Activated T-cell treated with anti-CD3 and anti-CD28 coated beads for 4 hours (primary cell): Measurements from ENCODE around the gene PGBD4.
"Not testable (repeated sequence)": the region's sequence is repeated elsewhere in the genome, so short reads cannot be mapped to it uniquely, and the experiment has no call there.

ENCODE experiments used
- DNase-seq: peaks from one replicate; pipeline ENCODE4 v3.0.0-alpha.2; 2020

Gene PGBD4

DNA sequence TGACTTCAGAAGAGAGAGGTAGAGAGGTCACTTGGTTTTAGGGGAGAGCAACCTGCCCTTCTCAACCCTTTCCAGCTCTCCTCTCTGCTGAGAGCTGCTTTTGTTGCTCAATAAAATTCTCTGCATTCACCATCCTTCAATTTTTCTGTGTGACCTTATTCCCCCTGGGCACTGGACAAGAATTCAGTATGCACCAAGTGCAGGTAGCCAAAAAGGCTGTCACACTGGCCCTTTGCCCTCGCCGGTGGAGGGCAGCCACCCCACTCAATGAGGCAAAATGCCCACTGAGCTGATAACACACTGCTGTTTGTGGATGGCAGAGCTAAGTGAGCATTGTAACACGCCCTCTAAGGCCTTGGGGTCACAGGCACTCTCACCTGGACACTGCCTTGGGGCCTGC, 12.9 kb downstream of the PGBD4 start:
- DNase-seq = no peak

- DNase-seq = no peak
Observed at GRCh38 chr15:34116620-34117019, 14.7 kb downstream of the PGBD4 start.

- DNase-seq = no peak
Observed at GRCh38 chr15:34119291-34119690, 17.4 kb downstream of the PGBD4 start.

GRCh38 chr15:34120420-34120819, 18.5 kb downstream of the PGBD4 start:
- not testable (repeated sequence) for DNase-seq

- DNase-seq = not testable (repeated sequence)
Observed at GRCh38 chr15:34121786-34122185, 19.9 kb downstream of the PGBD4 start.

GRCh38 chr15:34122771-34123183, 20.9 kb downstream of the PGBD4 start:
- no peak for DNase-seq

- DNase-seq = no peak
Observed at GRCh38 chr15:34124651-34125050, 22.8 kb downstream of the PGBD4 start.

DNA sequence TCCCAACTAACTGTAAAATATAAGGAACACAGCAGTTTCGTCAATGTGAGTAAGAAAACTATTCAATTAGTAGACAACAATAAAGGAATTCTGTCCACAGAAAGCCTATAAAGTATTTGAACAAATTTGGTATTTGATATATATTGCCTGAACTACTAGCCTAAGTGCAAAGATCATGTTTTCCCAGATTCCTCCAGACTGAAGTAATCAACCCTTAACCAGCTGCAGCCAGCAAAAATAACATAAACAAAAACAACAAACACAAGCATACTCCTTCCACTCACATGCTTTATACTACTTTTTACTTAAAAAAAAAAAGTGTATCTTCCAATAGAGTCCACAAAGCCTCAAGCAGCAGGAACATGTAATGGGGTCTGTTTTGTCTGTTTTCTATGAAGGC, 24.1 kb downstream of the PGBD4 start:
- DNase-seq = no peak

DNA sequence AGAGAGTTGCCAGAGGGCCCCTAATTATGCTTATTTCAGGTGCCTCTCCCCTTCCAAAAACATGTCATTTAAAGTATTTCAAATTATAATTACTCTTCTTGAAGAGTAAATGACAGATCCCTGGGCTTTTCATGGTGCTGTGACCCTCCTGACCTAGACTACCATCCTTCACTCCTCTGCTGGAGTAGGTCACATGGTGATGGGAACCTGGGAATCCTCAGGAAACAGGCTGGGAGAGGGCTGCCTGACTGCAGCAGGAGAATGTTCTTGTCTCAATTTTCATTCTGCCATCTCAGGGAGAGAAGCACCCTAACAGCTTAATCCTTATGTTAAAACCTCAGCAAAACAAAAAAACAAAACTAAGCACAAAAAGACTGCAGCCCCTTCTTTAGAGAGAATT, 24.6 kb downstream of the PGBD4 start:
- DNase-seq = no peak

GRCh38 chr15:34128898-34129297, 27.0 kb downstream of the PGBD4 start:
- no peak for DNase-seq

DNA sequence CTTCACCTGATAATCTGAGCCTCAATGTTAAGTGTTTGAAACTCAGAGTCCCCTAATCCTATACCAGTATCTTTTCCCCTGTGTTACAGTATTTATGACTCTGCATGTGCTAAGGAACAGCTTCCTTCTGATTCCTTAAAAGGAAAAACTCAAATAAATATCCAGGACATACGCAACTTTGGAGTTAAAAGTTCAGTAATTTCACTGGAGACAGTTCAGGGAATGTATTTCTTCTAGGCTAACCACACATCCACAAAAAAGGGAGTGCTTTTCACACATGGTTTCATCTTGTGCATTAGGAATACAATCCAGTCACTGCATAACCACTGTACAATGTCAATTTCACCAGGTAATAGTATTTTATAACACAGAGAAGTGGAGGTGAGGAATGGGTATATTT, 31.0 kb downstream of the PGBD4 start:
- DNase-seq = no peak

DNA sequence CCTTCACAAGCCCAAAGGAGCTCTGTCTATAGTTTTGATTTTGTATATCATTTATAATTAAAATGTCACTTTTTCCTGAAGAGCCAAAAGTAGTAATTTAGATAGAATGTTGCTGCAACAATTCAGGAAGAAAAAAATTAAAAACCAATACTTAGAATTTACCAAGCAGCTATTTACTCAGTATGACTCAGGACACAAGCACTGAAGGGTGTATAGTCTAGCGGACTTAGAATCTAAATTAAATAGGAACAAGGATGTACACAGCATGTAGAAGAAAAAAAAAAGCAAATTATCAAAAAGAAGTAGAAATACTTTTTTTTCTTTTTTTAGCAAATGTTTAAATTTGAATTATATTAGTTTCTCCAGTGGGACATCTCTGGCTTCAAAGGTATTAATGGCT, 31.6 kb downstream of the PGBD4 start:
- DNase-seq = no peak

DNA sequence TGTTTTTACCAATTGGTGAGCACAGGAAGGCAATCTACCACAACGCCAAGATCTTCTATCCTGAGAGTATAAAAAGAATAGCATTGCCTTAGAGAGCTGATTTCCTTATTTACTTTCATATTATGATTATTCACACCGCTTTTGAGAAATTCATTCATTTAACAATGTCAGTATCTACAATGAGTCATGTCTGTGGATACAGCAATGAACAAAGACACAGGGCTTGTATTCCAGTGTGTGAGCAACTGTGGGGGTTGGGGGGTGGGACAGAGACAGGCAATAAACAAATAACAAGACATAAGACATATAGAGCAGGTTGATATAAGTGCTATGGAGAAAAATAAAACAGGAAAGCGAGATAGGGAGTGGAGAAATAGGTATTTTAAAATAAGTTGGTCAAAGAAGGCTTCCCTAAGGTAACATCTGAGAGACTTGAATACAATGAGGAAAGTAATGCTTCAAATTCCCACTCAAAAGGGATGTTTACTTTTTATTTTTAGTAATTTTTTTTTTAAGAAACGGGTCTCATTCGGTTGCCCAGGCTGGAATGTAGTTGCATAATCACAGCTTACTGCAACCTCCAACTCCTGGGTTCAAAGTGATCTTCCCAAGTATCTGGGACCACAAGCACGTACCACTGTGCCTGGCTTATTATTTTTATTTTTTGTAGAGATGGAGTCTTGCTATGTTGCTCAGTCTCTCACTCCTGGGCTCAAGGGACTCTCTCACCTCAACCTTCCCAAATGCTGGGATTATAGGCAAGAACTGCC, 45.7 kb downstream of the PGBD4 start:
- DNase-seq = no peak

DNA sequence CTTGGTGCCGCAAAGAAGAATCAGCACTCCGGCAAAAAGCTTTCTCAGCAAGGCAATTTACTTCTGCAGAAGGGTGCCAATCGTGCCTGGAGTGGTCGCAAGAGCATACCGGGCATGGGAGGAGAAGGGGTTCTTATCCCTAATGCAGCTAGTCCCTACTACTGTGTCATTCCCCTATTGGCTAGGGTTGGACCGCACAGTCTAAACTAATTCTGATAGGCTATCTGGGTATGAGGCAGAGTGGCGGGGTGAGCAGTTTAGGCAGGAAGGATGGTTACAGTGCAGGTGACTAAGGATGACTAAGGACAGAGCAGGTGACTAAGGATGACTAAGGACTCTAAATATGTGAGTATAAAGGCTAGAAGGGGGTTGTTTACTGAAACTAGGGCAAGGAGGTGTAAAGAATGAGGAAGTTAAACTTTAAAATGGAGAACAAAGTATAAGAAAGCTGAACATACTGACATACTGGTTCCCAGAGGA, 52.9 kb downstream of the PGBD4 start:
- DNase-seq = no peak

- no peak for DNase-seq
Observed at GRCh38 chr15:34155859-34156258, 54.0 kb downstream of the PGBD4 start.
